Kidney (tissue), 14 donors: ENCODE results near the gene ZFPM1. TPM values are rescaled to one million over a fixed set of nuclear protein-coding genes. Genes with fewer than 3 reads are reported as not detected.
"Not testable (repeated sequence)": the region's sequence is repeated elsewhere in the genome, so short reads cannot be mapped to it uniquely, and the experiment has no call there.

Experiments used
- DNase-seq, 5 donors: peaks; one replicate each; pipeline ENCODE4 v3.0.0-alpha.2; 2013 to 2020
- FAIRE-seq: peaks from 2 replicates; lab custom pipeline; 2012; peaks lifted over from hg19 to GRCh38; lab: Jason Lieb, UNC
- H3K27ac ChIP-seq, 2 donors: one replicate each; pipeline ENCODE4 v1.7.0; 2013; ENCODE audit warnings: low read depth in 2 of 2, low read length in 2 of 2, inconsistent platforms in 1 of 2
- H3K27me3 ChIP-seq: one replicate; pipeline ENCODE4 v1.7.1; 2013; ENCODE audit warnings: low read length, inconsistent platforms; ENCODE audit not compliant: control insufficient read depth, insufficient read depth
- H3K36me3 ChIP-seq, 3 donors: one replicate each; pipeline versions ENCODE4 v1.7.0 to v1.7.1; 2013; ENCODE audit warnings: low read length in 3 of 3, control low read depth in 1 of 3, inconsistent platforms in 1 of 3; ENCODE audit not compliant: insufficient read depth in 3 of 3, control insufficient read depth in 2 of 3
- H3K4me1 ChIP-seq, 3 donors: one replicate each; pipeline versions ENCODE4 v1.7.0 to v1.7.1; 2013; ENCODE audit warnings: low read length in 3 of 3, inconsistent platforms in 1 of 3, low read depth in 1 of 3; ENCODE audit not compliant: control insufficient read depth in 2 of 3, insufficient read depth in 2 of 3
- H3K4me3 ChIP-seq, 3 donors: one replicate each; pipeline versions ENCODE4 v1.7.0 to v1.8.1; 2013; ENCODE audit warnings: low read length in 3 of 3, control low read depth in 1 of 3, inconsistent platforms in 1 of 3
- H3K9ac ChIP-seq, 3 donors: one replicate each; pipeline versions ENCODE4 v1.7.0 to v1.7.1; 2013; ENCODE audit warnings: low read length in 3 of 3, control low read depth in 1 of 3, inconsistent platforms in 1 of 3
- H3K9me3 ChIP-seq, 3 donors: one replicate each; pipeline versions ENCODE4 v1.7.0 to v1.7.1; 2013; ENCODE audit warnings: low read length in 3 of 3, control low read depth in 1 of 3, inconsistent platforms in 1 of 3; ENCODE audit not compliant: control insufficient read depth in 2 of 3, insufficient read depth in 1 of 3
- CTCF ChIP-seq: IDR thresholded peaks from 3 replicates; pipeline ENCODE4 v1.5.1; 2012; ENCODE audit warnings: mild to moderate bottlenecking, moderate library complexity, borderline replicate concordance; ENCODE audit not compliant: insufficient read depth; ENCODE audit errors: extremely low read depth
- intact Hi-C: fragments of 100-400 bp; cut with DNase I; formaldehyde crosslinking; loops from one replicate; pipeline ENCODE4 v1.11.1; 2022
- polyA plus RNA-seq: library from polyadenylated mRNA; stranded (reverse); fragments of 350-450 nt; fragmentation: Illumina TruSeq; extraction: RNeasy Lipid Tissue Mini Kit (QIAGEN cat#74804); gene quantifications from one replicate; pipeline ENCODE4 v1.2.3, GENCODE V29; 2014; ENCODE audit warnings: low read depth, low replicate concordance; ENCODE audit not compliant: insufficient read depth
- total RNA-seq: library from RNA; stranded (reverse); fragmentation: NEBNext Ultra II Directional; extraction: Animal tissue kit (Norgen Biotek cat#: 25700); gene quantifications from one replicate; pipeline ENCODE4 v1.2.1, GENCODE V29; 2021
- donor health status: control.
- donor health status: control.
- donor health status: control.
- donor health status: control.
- donor health status: control.
- donor health status: DM: yes; HTN: yes; CAD: no.
- donor health status: Normal renal cell carcinoma (clear cell type).

ZFPM1 gene
- total and polyA plus RNA-seq, 2 donors from 2014 or later, result 1.9 to 9.2 TPM

GRCh38 chr16:88469615-88470395 is 16.7 kb downstream of the ZFPM1 start:
- no peak for TF ChIP-seq CTCF
- intact Hi-C loops, result no loop called here
- Histone ChIP-seq H3K9ac (no peak overlapping the region), H3K36me3 (no peaks in the 10 kb centered on the region), H3K4me3 (no peak overlapping the region), H3K27me3 (no peaks in the 10 kb centered on the region), H3K9me3 (no peaks in the 10 kb centered on the region), H3K4me1 (no peaks in the 10 kb centered on the region), H3K27ac (no peak overlapping the region)
- DNase-seq, result no peak
- no peak for FAIRE-seq

GRCh38 chr16:88470396-88470680 is 17.3 kb downstream of the ZFPM1 start:
- FAIRE-seq, intact Hi-C loops, H3K27ac ChIP-seq, H3K36me3 ChIP-seq, H3K9me3 ChIP-seq, H3K4me1 ChIP-seq, DNase-seq, H3K27me3 ChIP-seq, H3K4me3 ChIP-seq, H3K9ac ChIP-seq: not testable (repeated sequence)

GRCh38 chr16:88470696-88471095 is 17.6 kb downstream of the ZFPM1 start:
- H3K4me1 ChIP-seq, H3K27me3 ChIP-seq, intact Hi-C loops, DNase-seq, H3K36me3 ChIP-seq, H3K4me3 ChIP-seq, H3K9ac ChIP-seq, FAIRE-seq, H3K9me3 ChIP-seq, H3K27ac ChIP-seq: not testable (repeated sequence)

GRCh38 chr16:88471115-88471514 is 18.0 kb downstream of the ZFPM1 start:
- intact Hi-C loops, result no loop called here
- DNase-seq (no peak), FAIRE-seq (no peak)
- Histone ChIP-seq H3K4me3 (no peak overlapping the region), H3K27me3 (no peaks in the 10 kb centered on the region), H3K9me3 (no peaks in the 10 kb centered on the region), H3K36me3 (no peaks in the 10 kb centered on the region), H3K4me1 (no peaks in the 10 kb centered on the region), H3K9ac (no peak overlapping the region), H3K27ac (no peak overlapping the region)
- no peak for TF ChIP-seq CTCF
